HCT116 (cell line): ENCODE results near the gene MVK.

ENCODE experiments used
- ATF3 ChIP-seq: IDR thresholded peaks from 2 replicates; pipeline ENCODE4 v1.6.1; 2012
- JUND ChIP-seq: IDR thresholded peaks from 2 replicates; pipeline ENCODE4 v1.6.1; 2012
- MAX ChIP-seq: IDR thresholded peaks from 2 replicates; pipeline ENCODE4 v1.6.1; 2012
- TCF7L2 ChIP-seq: IDR thresholded peaks from 2 replicates; pipeline ENCODE4 v1.7.0; 2011; ENCODE audit warnings: borderline replicate concordance, inconsistent platforms; ENCODE audit not compliant: insufficient read depth, insufficient read length; ENCODE audit errors: extremely low read depth
- ZNF274 ChIP-seq: fragments of 200-500 bp; sonication (Bioruptor generic); IDR thresholded peaks from 2 replicates; pipeline ENCODE4 v1.6.1; 2014; ENCODE audit warnings: mild to moderate bottlenecking, low read depth, low read length, inconsistent platforms
- TF ChIP-seq, protein P1 (sequence below), 3 experiments: fragments of 200-600 bp in 1 of 3; sonication (generic) in 1 of 3; IDR thresholded peaks in 2 of 3; conservative IDR thresholded peaks in 1 of 3; 2 replicates each; pipeline ENCODE4 v1.5.1; 2012 to 2017; ENCODE audit warnings: low read depth in 2 of 3, low read length in 2 of 3, antibody characterized with exemption in 1 of 3, borderline replicate concordance in 1 of 3, control low read depth in 1 of 3, mild to moderate bottlenecking in 1 of 3, mixed read lengths in 1 of 3, mixed run types in 1 of 3, moderate library complexity in 1 of 3; ENCODE audit not compliant: insufficient read depth in 1 of 3

DNA sequence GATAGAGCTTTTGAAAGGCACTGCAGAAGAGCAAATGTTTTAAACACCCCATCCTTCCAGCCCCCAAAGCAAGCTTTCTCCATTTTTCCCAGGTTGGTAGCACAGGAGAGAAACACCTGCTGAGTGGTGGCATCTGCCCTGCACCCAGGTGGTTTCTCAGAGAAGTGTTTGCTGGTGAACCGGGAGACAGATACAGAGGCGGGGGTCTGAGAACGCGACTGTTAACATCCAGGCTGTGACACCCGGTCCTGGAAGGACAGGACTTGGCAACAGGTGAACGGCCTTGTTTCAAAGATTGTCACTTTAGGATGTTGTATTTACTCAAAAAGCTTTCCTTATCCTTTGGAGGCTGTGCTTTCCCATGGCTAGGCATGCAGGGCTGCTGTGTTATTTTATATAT, 18.8 kb upstream of the MVK start:
- TF ChIP-seq, protein P1, sequence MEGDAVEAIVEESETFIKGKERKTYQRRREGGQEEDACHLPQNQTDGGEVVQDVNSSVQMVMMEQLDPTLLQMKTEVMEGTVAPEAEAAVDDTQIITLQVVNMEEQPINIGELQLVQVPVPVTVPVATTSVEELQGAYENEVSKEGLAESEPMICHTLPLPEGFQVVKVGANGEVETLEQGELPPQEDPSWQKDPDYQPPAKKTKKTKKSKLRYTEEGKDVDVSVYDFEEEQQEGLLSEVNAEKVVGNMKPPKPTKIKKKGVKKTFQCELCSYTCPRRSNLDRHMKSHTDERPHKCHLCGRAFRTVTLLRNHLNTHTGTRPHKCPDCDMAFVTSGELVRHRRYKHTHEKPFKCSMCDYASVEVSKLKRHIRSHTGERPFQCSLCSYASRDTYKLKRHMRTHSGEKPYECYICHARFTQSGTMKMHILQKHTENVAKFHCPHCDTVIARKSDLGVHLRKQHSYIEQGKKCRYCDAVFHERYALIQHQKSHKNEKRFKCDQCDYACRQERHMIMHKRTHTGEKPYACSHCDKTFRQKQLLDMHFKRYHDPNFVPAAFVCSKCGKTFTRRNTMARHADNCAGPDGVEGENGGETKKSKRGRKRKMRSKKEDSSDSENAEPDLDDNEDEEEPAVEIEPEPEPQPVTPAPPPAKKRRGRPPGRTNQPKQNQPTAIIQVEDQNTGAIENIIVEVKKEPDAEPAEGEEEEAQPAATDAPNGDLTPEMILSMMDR (IDR thresholded peaks at IDR 0.05 in 2 of 3, conservative IDR thresholded peaks at IDR 0.05 in 1 of 3; ENCODE audit: borderline replicate concordance in 1 of 3, insufficient read depth in 1 of 3, low read depth in 2 of 3, low read length in 2 of 3), result no peak
- TF ChIP-seq ATF3, result no peak
- TF ChIP-seq MAX, result no peak
- no peak for TF ChIP-seq ZNF274
- no peak for TF ChIP-seq JUND
- no peak for TF ChIP-seq TCF7L2
